Keratinocyte (primary cell): ENCODE measurements around the gene VOPP1. TPM values are rescaled to one million over a fixed set of nuclear protein-coding genes. Genes with fewer than 3 reads are reported as not detected.

Experiments used
- DNase-seq: peaks from one replicate; pipeline ENCODE4 v3.0.0-alpha.2; 2011; ENCODE audit warnings: low read depth, missing footprints, low spot score
- FAIRE-seq: peaks from 2 replicates; lab custom pipeline; 2011; peaks lifted over from hg19 to GRCh38; lab: Jason Lieb, UNC
- H2AFZ ChIP-seq: 2 replicates; pipeline ENCODE4 v1.6.0; 2012; ENCODE audit warnings: low read length, control low read depth, inconsistent platforms; ENCODE audit not compliant: control insufficient read depth
- H3K27ac ChIP-seq: 2 replicates; pipeline ENCODE4 v1.5.1; 2011; ENCODE audit warnings: low read length; ENCODE audit not compliant: control insufficient read depth, insufficient read depth
- H3K27me3 ChIP-seq: 3 replicates; pipeline ENCODE4 v1.6.0; 2011; ENCODE audit warnings: low read length; ENCODE audit not compliant: control insufficient read depth, insufficient read depth; ENCODE audit errors: extremely low read depth
- H3K36me3 ChIP-seq, 2 experiments: 2 replicates in 1 of 2; 3 replicates in 1 of 2; pipeline ENCODE4 v1.5.1; 2011; ENCODE audit warnings: low read length in 2 of 2, mild to moderate bottlenecking in 1 of 2; ENCODE audit not compliant: control insufficient read depth in 2 of 2, insufficient read depth in 2 of 2; ENCODE audit errors: extremely low read depth in 1 of 2
- H3K4me1 ChIP-seq: 3 replicates; pipeline ENCODE4 v1.5.1; 2011; ENCODE audit warnings: low read length; ENCODE audit not compliant: control insufficient read depth, insufficient read depth; ENCODE audit errors: extremely low read depth
- H3K4me2 ChIP-seq: 3 replicates; pipeline ENCODE4 v1.6.0; 2011; ENCODE audit warnings: low read depth, low read length; ENCODE audit not compliant: control insufficient read depth, insufficient read depth; ENCODE audit errors: extremely low read depth
- H3K4me3 ChIP-seq, 3 experiments: fragments of 200-600 bp in 1 of 3; sonication (generic) in 1 of 3; 2 replicates in 2 of 3; 3 replicates in 1 of 3; pipeline ENCODE4 v1.5.1; 2011 to 2016; ENCODE audit warnings: low read length in 3 of 3, mild to moderate bottlenecking in 3 of 3, control low read depth in 2 of 3, inconsistent platforms in 1 of 3, low read depth in 1 of 3, mixed read lengths in 1 of 3, mixed run types in 1 of 3, moderate library complexity in 1 of 3; ENCODE audit not compliant: control insufficient read depth in 2 of 3, insufficient read depth in 2 of 3; ENCODE audit errors: extremely low read depth in 1 of 3
- H3K79me2 ChIP-seq: 2 replicates; pipeline ENCODE4 v1.6.0; 2012; ENCODE audit warnings: low read length; ENCODE audit not compliant: control insufficient read depth, insufficient read depth
- H3K9ac ChIP-seq: 3 replicates; pipeline ENCODE4 v1.6.0; 2011; ENCODE audit warnings: low read length; ENCODE audit not compliant: control insufficient read depth, insufficient read depth; ENCODE audit errors: extremely low read depth
- H3K9me1 ChIP-seq: 3 replicates; pipeline ENCODE4 v1.6.0; 2011; ENCODE audit warnings: low read length; ENCODE audit not compliant: control insufficient read depth, insufficient read depth; ENCODE audit errors: extremely low read depth
- H3K9me3 ChIP-seq: 2 replicates; pipeline ENCODE4 v1.5.1; 2012; ENCODE audit warnings: low read depth, low read length; ENCODE audit not compliant: control insufficient read depth
- H4K20me1 ChIP-seq: 3 replicates; pipeline ENCODE4 v1.6.0; 2011; ENCODE audit warnings: low read length; ENCODE audit not compliant: control insufficient read depth, insufficient read depth; ENCODE audit errors: extremely low read depth
- CTCF ChIP-seq, 3 experiments: IDR thresholded peaks in 1 of 3; conservative IDR thresholded peaks in 1 of 3; optimal IDR thresholded peaks in 1 of 3; 2 replicates in 2 of 3; 3 replicates in 1 of 3; pipeline versions ENCODE3 to v1.5.1; 2011; ENCODE audit warnings: low read length in 3 of 3, mild to moderate bottlenecking in 3 of 3, moderate library complexity in 2 of 3, control low read depth in 1 of 3, inconsistent platforms in 1 of 3; ENCODE audit not compliant: insufficient read depth in 2 of 3; ENCODE audit errors: extremely low read depth in 1 of 3
- EZH2 ChIP-seq: IDR thresholded peaks from one replicate; pipeline ENCODE4 v1.6.1; 2012; ENCODE audit warnings: inconsistent platforms, mild to moderate bottlenecking, low read length, moderate library complexity
- dilution Hi-C: fragments of 300-500 bp; cut with MboI; formaldehyde crosslinking; loops from one replicate; pipeline ENCODE4 v1.7.0; 2020; ENCODE audit warnings: low sequenced_read_pairs; ENCODE audit not compliant: extremely low pct_ligation_motif_present
- polyA plus RNA-seq, 5 experiments: library from polyadenylated mRNA; depleted of rRNA in 3 of 5; stranded (reverse) in 3 of 5; stranded (forward) in 1 of 5; unstranded in 1 of 5; fragments of >200 nt; gene quantifications; 1 replicate in 1 of 5; 2 replicates in 3 of 5; 3 replicates in 1 of 5; pipeline versions ENCODE4 v1.2.1 to v1.2.3, GENCODE V29; 2011 to 2012; ENCODE audit warnings: missing spikeins in 2 of 5, low read depth in 1 of 5, low replicate concordance in 1 of 5

VOPP1 gene
- polyA plus RNA-seq, 1 donor (not counting 4 experiments of a cell fraction or from before 2014, with no cell fraction given) = 49.2 TPM

- Histone ChIP-seq H2AFZ (no peak overlapping the region), H3K9me3 (no peaks in the 10 kb centered on the region), H3K4me3 (no peak overlapping the region), H4K20me1 (peaks cover 12% of the 10 kb centered on the region), H3K4me1 (peaks cover 15% of the 10 kb centered on the region), H3K4me2 (no peak overlapping the region), H3K79me2 (peaks cover 91% of the 10 kb centered on the region), H3K36me3 (no peaks in the 10 kb centered on the region), H3K27me3 (no peaks in the 10 kb centered on the region), H3K27ac (no peak overlapping the region), H3K9ac (no peak overlapping the region), H3K9me1 (no peaks in the 10 kb centered on the region)
- FAIRE-seq (no peak), DNase-seq (no peak)
- TF ChIP-seq EZH2 = no peak
- no peak for TF ChIP-seq CTCF (optimal IDR thresholded peaks at IDR 0.05 in 1 of 3, IDR thresholded peaks at IDR 0.05 in 1 of 3, conservative IDR thresholded peaks at IDR 0.05 in 1 of 3; ENCODE audit: extremely low read depth in 1 of 3, insufficient read depth in 2 of 3, low read length in 3 of 3)
- dilution Hi-C loops = no loop called here
These were observed 15.8 kb downstream of the VOPP1 start for GRCh38 chr7:55556492-55556891.

GRCh38 chr7:55556031-55556430 is 16.3 kb downstream of the VOPP1 start:
- Histone ChIP-seq H3K4me1 (peaks cover 17% of the 10 kb centered on the region), H3K4me3 (no peak overlapping the region), H3K9ac (no peak overlapping the region), H3K9me3 (no peaks in the 10 kb centered on the region), H4K20me1 (peaks cover 12% of the 10 kb centered on the region), H3K27ac (no peak overlapping the region), H2AFZ (no peak overlapping the region), H3K9me1 (no peaks in the 10 kb centered on the region), H3K79me2 (peaks cover 91% of the 10 kb centered on the region), H3K4me2 (no peak overlapping the region), H3K36me3 (no peaks in the 10 kb centered on the region), H3K27me3 (no peaks in the 10 kb centered on the region)
- DNase-seq (no peak), FAIRE-seq (no peak)
- TF ChIP-seq CTCF (optimal IDR thresholded peaks at IDR 0.05 in 1 of 3, IDR thresholded peaks at IDR 0.05 in 1 of 3, conservative IDR thresholded peaks at IDR 0.05 in 1 of 3; ENCODE audit: extremely low read depth in 1 of 3, insufficient read depth in 2 of 3, low read length in 3 of 3) (no peak), EZH2 (no peak)
- dilution Hi-C loops = no loop called here
